Epithelial cell of esophagus (primary cell): ENCODE measurements around the gene CREB3.

ENCODE experiments used
- DNase-seq: peaks from one replicate; pipeline ENCODE4 v3.0.0; 2010; ENCODE audit warnings: low read depth
- H3K4me3 ChIP-seq: 2 replicates; pipeline ENCODE4 v1.5.1; 2011; ENCODE audit warnings: mild to moderate bottlenecking, low read length, control low read depth
- TF ChIP-seq, protein P1 (sequence below): IDR thresholded peaks from 2 replicates; pipeline ENCODE4 v1.5.1; 2011; ENCODE audit warnings: low read depth, mild to moderate bottlenecking, low read length, control low read depth, inconsistent platforms; ENCODE audit not compliant: insufficient read depth; ENCODE audit errors: missing control alignments

The CREB3 gene

GRCh38 chr9:35730486-35730854 is 2.0 kb upstream of the CREB3 start:
- TF ChIP-seq, protein P1, sequence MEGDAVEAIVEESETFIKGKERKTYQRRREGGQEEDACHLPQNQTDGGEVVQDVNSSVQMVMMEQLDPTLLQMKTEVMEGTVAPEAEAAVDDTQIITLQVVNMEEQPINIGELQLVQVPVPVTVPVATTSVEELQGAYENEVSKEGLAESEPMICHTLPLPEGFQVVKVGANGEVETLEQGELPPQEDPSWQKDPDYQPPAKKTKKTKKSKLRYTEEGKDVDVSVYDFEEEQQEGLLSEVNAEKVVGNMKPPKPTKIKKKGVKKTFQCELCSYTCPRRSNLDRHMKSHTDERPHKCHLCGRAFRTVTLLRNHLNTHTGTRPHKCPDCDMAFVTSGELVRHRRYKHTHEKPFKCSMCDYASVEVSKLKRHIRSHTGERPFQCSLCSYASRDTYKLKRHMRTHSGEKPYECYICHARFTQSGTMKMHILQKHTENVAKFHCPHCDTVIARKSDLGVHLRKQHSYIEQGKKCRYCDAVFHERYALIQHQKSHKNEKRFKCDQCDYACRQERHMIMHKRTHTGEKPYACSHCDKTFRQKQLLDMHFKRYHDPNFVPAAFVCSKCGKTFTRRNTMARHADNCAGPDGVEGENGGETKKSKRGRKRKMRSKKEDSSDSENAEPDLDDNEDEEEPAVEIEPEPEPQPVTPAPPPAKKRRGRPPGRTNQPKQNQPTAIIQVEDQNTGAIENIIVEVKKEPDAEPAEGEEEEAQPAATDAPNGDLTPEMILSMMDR: no peak
- DNase-seq: no peak
- peak overlapping the region; percentile 87 for H3K4me3 ChIP-seq

DNA sequence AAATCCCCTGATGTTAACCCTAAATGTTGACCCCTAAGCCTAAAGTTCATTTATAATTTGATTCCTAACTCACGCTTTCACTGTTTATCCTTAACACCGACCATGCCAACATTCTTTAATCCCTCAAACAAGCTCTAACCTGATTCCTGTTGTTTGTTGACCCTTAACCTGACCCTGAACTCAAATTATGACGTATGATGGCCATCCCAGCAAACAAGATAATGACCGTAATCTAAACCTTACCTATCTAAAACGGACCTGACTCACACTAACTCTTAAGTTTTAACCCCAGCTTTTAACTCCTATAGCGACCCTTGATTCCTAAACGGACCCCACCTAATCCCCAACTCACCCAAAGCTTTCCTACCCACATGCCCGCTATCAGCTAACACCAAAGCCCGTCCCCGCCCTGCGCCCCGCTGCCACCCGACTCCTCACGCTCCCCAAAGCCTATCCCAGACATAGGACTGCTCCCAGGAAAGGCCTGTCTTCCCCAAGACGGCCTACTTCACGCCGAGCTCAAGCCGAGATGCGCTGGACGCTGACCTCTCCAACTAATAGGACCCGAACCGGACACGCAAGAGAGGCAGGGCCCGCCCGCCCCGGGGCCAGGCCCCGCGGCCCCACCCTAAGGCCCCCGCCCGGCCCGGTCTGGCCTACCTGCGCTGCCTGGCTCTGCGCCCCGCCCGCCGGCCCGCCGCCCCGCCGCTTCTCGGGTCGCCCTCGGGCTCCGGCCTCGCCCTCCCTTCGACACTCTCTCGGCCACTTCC is 866 bp upstream of the CREB3 start:
- DNase-seq: peak; percentile 41
- peak overlapping the region; percentile 87 for H3K4me3 ChIP-seq
- TF ChIP-seq, protein P1: no peak

- DNase-seq: peak; percentile 88
- peak overlapping the region; percentile 87 for H3K4me3 ChIP-seq
- TF ChIP-seq, protein P1: peak; percentile 34
Observed at GRCh38 chr9:35732800-35733541, 505 bp downstream of the CREB3 start.

GRCh38 chr9:35734096-35734495 is 1.6 kb downstream of the CREB3 start:
- DNase-seq: no peak
- H3K4me3 ChIP-seq: no peak overlapping the region
- TF ChIP-seq, protein P1: no peak

DNA sequence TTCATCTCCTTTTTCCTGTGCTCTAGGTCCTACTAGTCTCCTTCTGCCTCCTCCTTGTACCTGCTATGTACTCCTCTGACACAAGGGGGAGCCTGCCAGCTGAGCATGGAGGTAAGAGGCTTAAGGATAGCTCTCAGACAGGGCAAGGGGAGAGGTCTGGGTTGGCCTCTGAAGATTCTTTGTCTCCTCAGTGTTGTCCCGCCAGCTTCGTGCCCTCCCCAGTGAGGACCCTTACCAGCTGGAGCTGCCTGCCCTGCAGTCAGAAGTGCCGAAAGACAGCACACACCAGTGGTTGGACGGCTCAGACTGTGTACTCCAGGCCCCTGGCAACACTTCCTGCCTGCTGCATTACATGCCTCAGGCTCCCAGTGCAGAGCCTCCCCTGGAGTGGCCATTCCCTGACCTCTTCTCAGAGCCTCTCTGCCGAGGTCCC is 3.8 kb downstream of the CREB3 start:
- DNase-seq: peak; percentile 82
- H3K4me3 ChIP-seq: no peak overlapping the region
- TF ChIP-seq, protein P1: peak; percentile 98

DNA sequence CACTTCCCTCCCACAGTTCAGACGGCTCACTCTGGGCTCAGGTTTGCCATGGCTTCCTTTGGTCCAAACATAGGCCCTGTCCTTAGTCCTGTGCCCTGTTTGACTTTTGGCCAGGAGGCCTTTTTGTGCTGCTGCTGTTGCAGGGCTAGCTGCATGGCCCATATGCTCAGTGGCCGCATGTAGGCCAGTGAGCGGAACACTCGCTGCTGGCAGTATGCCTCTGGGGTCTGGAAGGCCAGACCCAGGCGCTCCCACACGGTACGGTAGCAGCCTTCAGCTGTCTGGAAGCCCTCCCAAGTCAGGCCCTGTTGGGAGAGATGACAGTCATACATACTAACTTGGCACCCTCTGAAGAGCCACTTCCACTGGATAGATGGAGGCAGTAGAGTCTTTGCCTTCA is 4.7 kb downstream of the CREB3 start:
- DNase-seq: no peak
- no peak overlapping the region for H3K4me3 ChIP-seq
- TF ChIP-seq, protein P1: no peak
